Nephron (organoid): ENCODE measurements around the gene CLEC2D.

Experiments used
- H3K27ac Mint-ChIP-seq, 3 experiments: 2 replicates each; pipeline ENCODE4 v1.8.0; 2020; ENCODE audit warnings: mixed read lengths in 3 of 3, mild to moderate bottlenecking in 2 of 3, moderate library complexity in 1 of 3
- H3K27me3 Mint-ChIP-seq: 2 replicates; pipeline ENCODE4 v1.8.0; 2021; ENCODE audit warnings: low read depth, mild to moderate bottlenecking, moderate library complexity, mixed read lengths
- H3K36me3 Mint-ChIP-seq: 2 replicates; pipeline ENCODE4 v1.8.0; 2020; ENCODE audit warnings: low read depth, mixed read lengths
- H3K4me1 Mint-ChIP-seq: 2 replicates; pipeline ENCODE4 v1.8.0; 2020; ENCODE audit warnings: mixed read lengths
- H3K4me3 Mint-ChIP-seq, 3 experiments: 2 replicates each; pipeline ENCODE4 v1.8.0; 2020; ENCODE audit warnings: mild to moderate bottlenecking in 3 of 3, mixed read lengths in 3 of 3, moderate library complexity in 2 of 3
- H3K9me3 Mint-ChIP-seq: 2 replicates; pipeline ENCODE4 v1.8.0; 2020; ENCODE audit warnings: mixed read lengths
- CTCF ChIP-seq, 3 experiments: fragments of 200-600 bp; sonication (generic); IDR thresholded peaks; one replicate each; pipeline ENCODE4 v1.5.0; 2021; ENCODE audit warnings: antibody characterized with exemption in 3 of 3; ENCODE audit not compliant: unreplicated experiment in 3 of 3

CLEC2D gene

GRCh38 chr12:9745199-9745598 is 75.7 kb downstream of the CLEC2D start:
- Mint-ChIP-seq H3K27me3 (peaks cover 4% of the 10 kb centered on the region), H3K4me3 (no peak overlapping the region), H3K27ac (peak overlapping the region in 2 of 3 experiments; percentile 11 to 88), H3K4me1 (peaks cover under 1% of the 10 kb centered on the region), H3K36me3 (no peaks in the 10 kb centered on the region), H3K9me3 (no peaks in the 10 kb centered on the region)
- TF ChIP-seq CTCF (IDR thresholded peaks at IDR 0.05; ENCODE audit: unreplicated experiment in 3 of 3): no peak
